Testis (tissue), 2 donors: ENCODE results near the gene PLPP2.

ENCODE experiments used
- CTCF ChIP-seq, 3 experiments: fragments of 450-650 bp in 2 of 3; fragments of 200-600 bp in 1 of 3; sonication (generic) in 1 of 3; IDR thresholded peaks; one replicate each; pipeline ENCODE4 v1.5.1; 2016 to 2019; ENCODE audit warnings: antibody characterized with exemption in 3 of 3, mild to moderate bottlenecking in 2 of 3, moderate library complexity in 1 of 3
- POLR2A ChIP-seq: fragments of 450-650 bp; IDR thresholded peaks from one replicate; pipeline ENCODE4 v1.6.1; 2017; ENCODE audit warnings: antibody characterized with exemption, mild to moderate bottlenecking, moderate library complexity

- TF ChIP-seq CTCF (IDR thresholded peaks at IDR 0.05): no peak
- TF ChIP-seq POLR2A: no peak
Measured at GRCh38 chr19:291561-292280, 518 bp upstream of the PLPP2 start.
